ENCODE data around the gene PECR. TPM values are rescaled to one million over a fixed set of nuclear protein-coding genes. Genes with fewer than 3 reads are reported as not detected.

The PECR gene
- total and polyA plus RNA-seq, 4 donors: 31.8 to 152 (median 65.5) TPM

- DNase-seq (ENCODE audit: low spot score): no peak
- peak overlapping the region in 1 of 3 donors; percentile 12 for H3K4me3 ChIP-seq (ENCODE audit: low read depth in 1 of 3, low read length in 3 of 3)
- H3K27me3 ChIP-seq (ENCODE audit: control insufficient read depth in 4 of 4, insufficient read depth in 4 of 4, low read length in 3 of 4): no peaks in the 10 kb centered on the region
- peaks cover 0 to 8% (median under 1%) of the 10 kb centered on the region in 4 donors for H3K36me3 ChIP-seq (ENCODE audit: control insufficient read depth in 4 of 4, insufficient read depth in 3 of 4, low read depth in 1 of 4, low read length in 3 of 4)
- H3K9ac ChIP-seq (ENCODE audit: low read depth in 1 of 2, low read length in 2 of 2): peak overlapping the region in 1 of 2 donors; percentile 43
- no peak overlapping the region for H3K27ac ChIP-seq (ENCODE audit: low read depth in 1 of 2, low read length in 2 of 2)
- TF ChIP-seq MAX (IDR thresholded peaks at IDR 0.05) (no peak), RAD21 (IDR thresholded peaks at IDR 0.05) (peak in 1 of 2 donors; percentile 29), HNF4A (conservative IDR thresholded peaks at IDR 0.05) (peak in 1 of 2 donors; percentile 5)
- no peaks in the 10 kb centered on the region for H3K9me3 ChIP-seq (ENCODE audit: control insufficient read depth in 4 of 4, low read length in 3 of 4)
- peaks cover 4 to 31% (median 20%) of the 10 kb centered on the region in 4 donors for H3K4me1 ChIP-seq (ENCODE audit: control insufficient read depth in 4 of 4, insufficient read depth in 4 of 4, low read length in 3 of 4)
- WGBS: 47% methylated on average over 13 of the region's 13 CpGs
Observed at GRCh38 chr2:216107760-216108159, 26.2 kb upstream of the PECR start.

- WGBS: 84% methylated on average over 8 of the region's 8 CpGs
- H3K4me3 ChIP-seq (ENCODE audit: low read depth in 1 of 3, low read length in 3 of 3): peak overlapping the region in 1 of 3 donors; percentile 12
- H3K9me3 ChIP-seq (ENCODE audit: control insufficient read depth in 4 of 4, low read length in 3 of 4): no peaks in the 10 kb centered on the region
- peaks cover 0 to 8% (median 0%) of the 10 kb centered on the region in 4 donors for H3K36me3 ChIP-seq (ENCODE audit: control insufficient read depth in 4 of 4, insufficient read depth in 3 of 4, low read depth in 1 of 4, low read length in 3 of 4)
- no peak overlapping the region for H3K27ac ChIP-seq (ENCODE audit: low read depth in 1 of 2, low read length in 2 of 2)
- H3K9ac ChIP-seq (ENCODE audit: low read depth in 1 of 2, low read length in 2 of 2): peak overlapping the region in 1 of 2 donors; percentile 43
- peaks cover 4 to 31% (median 20%) of the 10 kb centered on the region in 4 donors for H3K4me1 ChIP-seq (ENCODE audit: control insufficient read depth in 4 of 4, insufficient read depth in 4 of 4, low read length in 3 of 4)
- DNase-seq (ENCODE audit: low spot score): no peak
- TF ChIP-seq ATF3 (IDR thresholded peaks at IDR 0.05): no peak
- no peak for TF ChIP-seq SP1 (IDR thresholded peaks at IDR 0.05)
- TF ChIP-seq HNF4G (IDR thresholded peaks at IDR 0.05): no peak
- no peak for TF ChIP-seq FOXA2 (IDR thresholded peaks at IDR 0.05)
- no peak for TF ChIP-seq MAX (IDR thresholded peaks at IDR 0.05)
- H3K27me3 ChIP-seq (ENCODE audit: control insufficient read depth in 4 of 4, insufficient read depth in 4 of 4, low read length in 3 of 4): no peaks in the 10 kb centered on the region
Observed at GRCh38 chr2:216107320-216107719, 25.7 kb upstream of the PECR start.

GRCh38 chr2:216104691-216105090 lies 23.1 kb upstream of the PECR start:
- no peak for DNase-seq (ENCODE audit: low spot score)
- Histone ChIP-seq H3K27ac (ENCODE audit: low read depth in 1 of 2, low read length in 2 of 2) (no peak overlapping the region), H3K27me3 (ENCODE audit: control insufficient read depth in 4 of 4, insufficient read depth in 4 of 4, low read length in 3 of 4) (no peaks in the 10 kb centered on the region)

More at GRCh38 chr2:216104691-216105090, 23.1 kb upstream of the PECR start:
- H3K9ac ChIP-seq (ENCODE audit: low read depth in 1 of 2, low read length in 2 of 2): no peak overlapping the region
- H3K4me1 ChIP-seq (ENCODE audit: control insufficient read depth in 4 of 4, insufficient read depth in 4 of 4, low read length in 3 of 4): peaks cover 4 to 10% (median 6%) of the 10 kb centered on the region in 4 donors
- TF ChIP-seq RAD21 (IDR thresholded peaks at IDR 0.05) (no peak), ATF3 (IDR thresholded peaks at IDR 0.05) (no peak), FOXA2 (IDR thresholded peaks at IDR 0.05) (no peak), NR2F2 (IDR thresholded peaks at IDR 0.05) (no peak), JUND (IDR thresholded peaks at IDR 0.05) (no peak), HNF4A (conservative IDR thresholded peaks at IDR 0.05) (no peak), ZBTB33 (IDR thresholded peaks at IDR 0.05) (no peak), FOXA1 (IDR thresholded peaks at IDR 0.05) (no peak), EGR1 (IDR thresholded peaks at IDR 0.05; ENCODE audit: low read depth in 2 of 2) (no peak), REST (IDR thresholded peaks at IDR 0.05) (no peak), MAX (IDR thresholded peaks at IDR 0.05) (no peak), TAF1 (conservative IDR thresholded peaks at IDR 0.05) (no peak), HNF4G (IDR thresholded peaks at IDR 0.05) (no peak)
- 89% methylated on average over 3 of the region's 3 CpGs for WGBS
- H3K36me3 ChIP-seq (ENCODE audit: control insufficient read depth in 4 of 4, insufficient read depth in 3 of 4, low read depth in 1 of 4, low read length in 3 of 4): peaks cover 0 to 6% (median 4%) of the 10 kb centered on the region in 4 donors
- no peaks in the 10 kb centered on the region for H3K9me3 ChIP-seq (ENCODE audit: control insufficient read depth in 4 of 4, low read length in 3 of 4)
- no peak overlapping the region for H3K4me3 ChIP-seq (ENCODE audit: low read depth in 1 of 3, low read length in 3 of 3)

All from liver (tissue), 9 donors.